Endothelial cell of umbilical vein (primary cell): ENCODE data around the gene NDUFB6. TPM values are rescaled to one million over a fixed set of nuclear protein-coding genes. Genes with fewer than 3 reads are reported as not detected.

ENCODE experiments used
- BruUV-seq: library from RNA; stranded (reverse); fragments of 400-500 nt; replicated peaks from 2 replicates; lab custom pipeline; 2021; lab: Mats Ljungman, UMichigan
- CTCF ChIA-PET: fragments of 300-600, 350-600 bp; sonication (Branson Sonifier 250); formaldehyde crosslinking; loops from one replicate; lab custom pipeline; 2021; ENCODE audit warnings: antibody characterized with exemption, inconsistent platforms; lab: Charles Lee
- POLR2A ChIA-PET: fragments of 300-600, 350-600 bp; sonication (Branson Sonifier 250); formaldehyde crosslinking; loops from one replicate; lab custom pipeline; 2021; ENCODE audit warnings: antibody characterized with exemption, inconsistent platforms; lab: Charles Lee
- DNase-seq: peaks from one replicate; pipeline ENCODE4 v3.0.0-alpha.2; 2011; ENCODE audit warnings: low read depth, low spot score
- FAIRE-seq: peaks from 2 replicates; lab custom pipeline; 2011; peaks lifted over from hg19 to GRCh38; lab: Jason Lieb, UNC
- H2AFZ ChIP-seq: 2 replicates; pipeline ENCODE4 v1.6.0; 2012; ENCODE audit warnings: low read depth, low read length, control low read depth, inconsistent platforms
- H3K27ac ChIP-seq: 2 replicates; pipeline ENCODE4 v1.5.1; 2011; ENCODE audit warnings: low read depth, mild to moderate bottlenecking, control low read depth, low read length, moderate library complexity; ENCODE audit not compliant: insufficient read depth
- H3K27me3 ChIP-seq, 2 experiments: 2 replicates each; pipeline versions ENCODE4 v1.6.0 to v1.6.1; 2011; ENCODE audit warnings: low read length in 2 of 2, mixed read lengths in 1 of 2; ENCODE audit not compliant: control insufficient read depth in 2 of 2, insufficient read depth in 2 of 2
- H3K36me3 ChIP-seq, 2 experiments: 2 replicates in 1 of 2; 3 replicates in 1 of 2; pipeline ENCODE4 v1.5.1; 2011; ENCODE audit warnings: low read length in 2 of 2, mild to moderate bottlenecking in 1 of 2, moderate library complexity in 1 of 2; ENCODE audit not compliant: control insufficient read depth in 2 of 2, insufficient read depth in 2 of 2; ENCODE audit errors: extremely low read depth in 1 of 2
- H3K4me1 ChIP-seq: 3 replicates; pipeline ENCODE4 v1.5.1; 2011; ENCODE audit warnings: mild to moderate bottlenecking, low read length; ENCODE audit not compliant: control insufficient read depth, insufficient read depth; ENCODE audit errors: extremely low read depth
- H3K4me2 ChIP-seq: 2 replicates; pipeline ENCODE4 v1.6.1; 2011; ENCODE audit warnings: low read length, control low read depth, mixed read lengths; ENCODE audit not compliant: insufficient read depth
- H3K4me3 ChIP-seq, 3 experiments: fragments of 200-600 bp in 1 of 3; sonication (generic), shearing (Covaris generic) in 1 of 3; replicated peaks in 1 of 3; 2 replicates each; pipeline ENCODE4 v1.5.1; 2011 to 2016; ENCODE audit warnings: control low read depth in 3 of 3, low read length in 3 of 3, mild to moderate bottlenecking in 2 of 3, inconsistent platforms in 1 of 3, low read depth in 1 of 3, moderate library complexity in 1 of 3; ENCODE audit not compliant: insufficient read depth in 1 of 3
- H3K79me2 ChIP-seq: 2 replicates; pipeline ENCODE4 v1.6.0; 2012; ENCODE audit warnings: low read length, inconsistent platforms; ENCODE audit not compliant: control insufficient read depth, insufficient read depth
- H3K9ac ChIP-seq: replicated peaks from 2 replicates; pipeline ENCODE3; 2011; ENCODE audit warnings: low read length, control low read depth; ENCODE audit not compliant: insufficient read depth; ENCODE audit errors: extremely low read depth
- H3K9me1 ChIP-seq: replicated peaks from 3 replicates; pipeline ENCODE4 v1.6.0; 2011; ENCODE audit warnings: mild to moderate bottlenecking, low read length; ENCODE audit not compliant: control insufficient read depth, insufficient read depth; ENCODE audit errors: extremely low read depth
- H3K9me3 ChIP-seq: replicated peaks from 2 replicates; pipeline ENCODE4 v1.5.1; 2012; ENCODE audit warnings: low read length, inconsistent platforms; ENCODE audit not compliant: control insufficient read depth, insufficient read depth
- H4K20me1 ChIP-seq: replicated peaks from 2 replicates; pipeline ENCODE3; 2011; ENCODE audit warnings: mild to moderate bottlenecking, low read length; ENCODE audit not compliant: control insufficient read depth, insufficient read depth; ENCODE audit errors: extremely low read depth
- EZH2 ChIP-seq: IDR thresholded peaks from 2 replicates; pipeline ENCODE4 v1.6.1; 2012; ENCODE audit warnings: borderline replicate concordance, low read depth, mild to moderate bottlenecking, moderate library complexity, low read length, inconsistent platforms; ENCODE audit not compliant: severe bottlenecking
- FOS ChIP-seq: IDR thresholded peaks from 2 replicates; pipeline ENCODE4 v1.6.1; 2011; ENCODE audit warnings: mild to moderate bottlenecking, low read length, moderate library complexity, borderline replicate concordance; ENCODE audit not compliant: insufficient read depth
- GATA2 ChIP-seq: IDR thresholded peaks from 2 replicates; pipeline ENCODE4 v1.7.0; 2011; ENCODE audit warnings: low read depth, mild to moderate bottlenecking, moderate library complexity, mixed read lengths, low read length; ENCODE audit not compliant: insufficient read length, insufficient read depth
- JUN ChIP-seq: IDR thresholded peaks from 2 replicates; pipeline ENCODE4 v1.6.1; 2011; ENCODE audit warnings: borderline replicate concordance, low read depth; ENCODE audit not compliant: insufficient read length, insufficient read depth
- MAX ChIP-seq: IDR thresholded peaks from 2 replicates; pipeline ENCODE4 v1.6.1; 2011; ENCODE audit not compliant: insufficient read depth, insufficient read length
- MYC ChIP-seq: IDR thresholded peaks from one replicate; pipeline ENCODE4 v1.6.1; 2011; ENCODE audit warnings: mild to moderate bottlenecking, low read depth, low read length
- POLR2A ChIP-seq: IDR thresholded peaks from 2 replicates; pipeline ENCODE4 v1.6.1; 2012; ENCODE audit warnings: low read depth, mild to moderate bottlenecking, control low read depth, low read length
- POLR2AphosphoS5 ChIP-seq: IDR thresholded peaks from 2 replicates; pipeline ENCODE4 v1.6.1; 2012; ENCODE audit warnings: low read depth, mild to moderate bottlenecking, control low read depth, low read length, moderate library complexity; ENCODE audit not compliant: insufficient read depth
- dilution Hi-C: fragments of 300-500 bp; cut with MboI; formaldehyde crosslinking; loops from one replicate; pipeline ENCODE4 v1.15.0; 2019; ENCODE audit warnings: low sequenced_read_pairs; ENCODE audit not compliant: extremely low pct_ligation_motif_present
- intact Hi-C: fragments of 100-400 bp; cut with micrococcal nuclease; formaldehyde crosslinking; loops from one replicate; pipeline ENCODE4 v1.10.0; 2022
- polyA plus RNA-seq, 4 experiments: library from polyadenylated mRNA; depleted of rRNA in 3 of 4; stranded (reverse) in 3 of 4; unstranded in 1 of 4; fragments of >200 nt; gene quantifications; 2 replicates each; pipeline versions ENCODE4 v1.2.1 to v1.2.3, GENCODE V29; 2011 to 2012; ENCODE audit warnings: missing spikeins in 1 of 4
- total RNA-seq: library from RNA; stranded (reverse); gene quantifications from 2 replicates; pipeline ENCODE4 v1.2.3, GENCODE V29; 2021
- TF ChIP-seq, protein P1 (sequence below), 2 donors: IDR thresholded peaks; 1 replicate in 1 of 2; 2 replicates in 1 of 2; pipeline ENCODE4 v1.5.1; 2011; ENCODE audit warnings: low read length in 2 of 2, mild to moderate bottlenecking in 2 of 2, moderate library complexity in 2 of 2, control low read depth in 1 of 2, inconsistent platforms in 1 of 2, low read depth in 1 of 2; ENCODE audit not compliant: insufficient read depth in 1 of 2; ENCODE audit errors: extremely low read depth in 1 of 2

NDUFB6 gene
- total and polyA plus RNA-seq, 2 donors (not counting 3 experiments of a cell fraction or from before 2014, with no cell fraction given) = 53.5 to 59.2 TPM

DNA sequence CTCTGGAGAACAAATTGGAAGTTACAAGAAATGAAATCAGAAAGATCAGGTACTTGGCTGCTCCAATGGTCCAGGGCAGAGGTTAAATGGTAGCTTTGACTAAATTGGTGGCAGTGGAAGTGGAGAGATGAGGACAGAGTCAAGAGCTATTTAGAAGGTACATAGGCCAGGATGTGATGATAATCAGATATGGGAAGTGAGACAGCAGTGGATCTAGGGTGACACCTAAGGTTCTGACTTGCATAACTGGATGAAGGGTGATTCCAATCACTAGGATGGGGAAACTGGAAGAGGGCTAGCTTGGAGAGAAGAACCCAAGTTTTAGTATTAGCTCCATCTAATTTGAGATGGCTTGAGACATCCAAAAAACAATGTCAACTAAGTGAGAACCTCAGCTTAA lies 24.0 kb upstream of the NDUFB6 start:
- TF ChIP-seq MAX = no peak
- no peak for TF ChIP-seq MYC
- TF ChIP-seq GATA2 = no peak
- no peak for TF ChIP-seq EZH2
- no peak for TF ChIP-seq JUN
- TF ChIP-seq, protein P1, sequence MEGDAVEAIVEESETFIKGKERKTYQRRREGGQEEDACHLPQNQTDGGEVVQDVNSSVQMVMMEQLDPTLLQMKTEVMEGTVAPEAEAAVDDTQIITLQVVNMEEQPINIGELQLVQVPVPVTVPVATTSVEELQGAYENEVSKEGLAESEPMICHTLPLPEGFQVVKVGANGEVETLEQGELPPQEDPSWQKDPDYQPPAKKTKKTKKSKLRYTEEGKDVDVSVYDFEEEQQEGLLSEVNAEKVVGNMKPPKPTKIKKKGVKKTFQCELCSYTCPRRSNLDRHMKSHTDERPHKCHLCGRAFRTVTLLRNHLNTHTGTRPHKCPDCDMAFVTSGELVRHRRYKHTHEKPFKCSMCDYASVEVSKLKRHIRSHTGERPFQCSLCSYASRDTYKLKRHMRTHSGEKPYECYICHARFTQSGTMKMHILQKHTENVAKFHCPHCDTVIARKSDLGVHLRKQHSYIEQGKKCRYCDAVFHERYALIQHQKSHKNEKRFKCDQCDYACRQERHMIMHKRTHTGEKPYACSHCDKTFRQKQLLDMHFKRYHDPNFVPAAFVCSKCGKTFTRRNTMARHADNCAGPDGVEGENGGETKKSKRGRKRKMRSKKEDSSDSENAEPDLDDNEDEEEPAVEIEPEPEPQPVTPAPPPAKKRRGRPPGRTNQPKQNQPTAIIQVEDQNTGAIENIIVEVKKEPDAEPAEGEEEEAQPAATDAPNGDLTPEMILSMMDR (IDR thresholded peaks at IDR 0.05; ENCODE audit: extremely low read depth in 1 of 2, insufficient read depth in 1 of 2, low read depth in 1 of 2, low read length in 2 of 2) = no peak
- no peak for TF ChIP-seq POLR2A
- no peak for TF ChIP-seq POLR2AphosphoS5
- no peak for TF ChIP-seq FOS
- DNase-seq (no peak), FAIRE-seq (no peak)
- no peaks in the 10 kb centered on the region for H3K9me1 ChIP-seq
- intact Hi-C loops (no loop called here), dilution Hi-C loops (no loop called here)
- H2AFZ ChIP-seq = no peak overlapping the region
- H3K79me2 ChIP-seq = no peaks in the 10 kb centered on the region
- no peak overlapping the region for H3K4me3 ChIP-seq
- no peaks in the 10 kb centered on the region for H3K36me3 ChIP-seq
- H3K9ac ChIP-seq = no peak overlapping the region
- no peaks in the 10 kb centered on the region for H4K20me1 ChIP-seq
- no TSS peak for BruUV-seq
- H3K27me3 ChIP-seq = peaks cover 0 to 2% of the 10 kb centered on the region in 2 experiments
- H3K4me1 ChIP-seq = no peaks in the 10 kb centered on the region
- CTCF ChIA-PET = interaction anchor here (1.1 kb wide), 1 partner anchor 15 kb away, joined by 4 read pairs; no protein-coding TSS in a partner anchor
- H3K4me2 ChIP-seq = no peak overlapping the region
- H3K27ac ChIP-seq = no peak overlapping the region
- no peaks in the 10 kb centered on the region for H3K9me3 ChIP-seq
- POLR2A ChIA-PET = no interaction called here
